Measurements from ENCODE around the gene RGS3.

RGS3 gene

DNA sequence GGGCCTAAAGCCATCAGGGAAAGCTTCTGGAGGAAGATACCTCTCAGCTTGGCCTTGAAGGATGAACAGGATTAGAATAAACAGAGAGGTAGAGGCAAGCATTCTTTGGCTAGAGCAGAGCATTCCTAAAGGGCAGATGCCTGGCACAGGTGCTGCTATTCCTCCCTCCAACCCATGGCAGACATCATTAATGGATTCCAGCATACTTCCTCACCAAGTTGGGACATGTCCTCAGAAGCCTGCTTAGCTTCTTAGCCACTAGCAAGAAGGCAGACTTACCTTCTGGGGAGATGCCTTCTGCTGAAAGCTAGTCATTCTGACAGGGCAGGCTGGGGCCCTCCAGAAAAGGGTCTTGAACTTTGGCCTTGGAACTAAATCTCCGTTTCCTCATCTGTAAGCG lies 122.0 kb downstream of the RGS3 start:
- DNase-seq (ENCODE audit: low spot score) = no peak

DNA sequence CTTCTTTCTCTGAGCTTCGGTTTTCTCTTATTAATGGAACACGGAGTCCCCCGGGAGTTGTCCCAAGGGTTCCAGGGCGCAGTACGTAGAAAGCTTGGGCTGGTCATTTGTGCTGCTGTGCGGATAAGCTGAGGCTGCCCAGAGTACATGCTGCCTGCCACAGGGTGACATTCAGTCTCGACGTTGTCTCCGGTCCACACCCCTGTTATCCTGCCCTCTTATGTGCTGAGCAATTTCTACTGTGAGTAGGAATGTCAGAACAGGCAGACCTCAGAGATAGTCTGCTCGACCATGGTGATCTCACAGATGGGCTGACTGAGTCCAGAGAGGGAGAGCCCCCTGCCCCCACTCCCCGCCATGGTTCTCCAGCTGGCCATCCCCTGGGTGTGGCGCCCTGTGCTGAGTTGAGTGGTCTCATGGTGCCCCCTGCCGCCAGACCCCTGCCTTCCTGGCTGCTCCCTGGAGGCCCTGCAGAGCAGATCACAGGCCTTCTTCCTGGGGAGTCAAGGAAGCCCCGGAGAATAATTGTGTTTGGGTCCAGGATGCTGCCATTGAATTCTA lies 124.0 kb downstream of the RGS3 start:
- DNase-seq (ENCODE audit: low spot score) = no peak

DNA sequence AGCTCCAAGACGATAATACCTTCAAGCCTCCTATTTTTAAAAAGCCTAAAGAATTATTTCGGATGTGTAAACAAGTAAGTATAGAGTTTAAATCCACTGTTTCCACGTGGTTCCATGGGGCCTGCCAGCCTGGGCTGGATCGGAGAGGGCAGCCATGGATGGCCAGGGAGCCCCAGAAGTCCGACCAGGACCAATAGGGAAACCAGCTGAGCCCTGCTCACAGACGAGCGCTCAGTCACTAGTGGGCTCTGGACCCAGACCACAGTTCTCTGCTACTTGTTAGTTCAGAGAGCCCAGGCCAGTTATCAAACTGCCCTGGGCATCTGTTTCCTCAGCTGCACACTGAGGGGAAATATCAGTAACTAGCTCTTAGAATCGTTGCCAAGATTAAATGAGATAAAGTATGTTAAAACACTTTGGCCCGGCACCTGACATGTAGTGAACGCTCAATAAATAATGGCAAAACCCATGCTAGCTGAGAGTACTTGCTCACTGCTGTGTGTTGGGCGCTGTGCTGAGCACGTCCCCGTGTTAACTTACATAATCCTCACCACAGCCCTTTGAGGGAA lies 124.8 kb downstream of the RGS3 start:
- no peak for DNase-seq (ENCODE audit: low spot score)

DNA sequence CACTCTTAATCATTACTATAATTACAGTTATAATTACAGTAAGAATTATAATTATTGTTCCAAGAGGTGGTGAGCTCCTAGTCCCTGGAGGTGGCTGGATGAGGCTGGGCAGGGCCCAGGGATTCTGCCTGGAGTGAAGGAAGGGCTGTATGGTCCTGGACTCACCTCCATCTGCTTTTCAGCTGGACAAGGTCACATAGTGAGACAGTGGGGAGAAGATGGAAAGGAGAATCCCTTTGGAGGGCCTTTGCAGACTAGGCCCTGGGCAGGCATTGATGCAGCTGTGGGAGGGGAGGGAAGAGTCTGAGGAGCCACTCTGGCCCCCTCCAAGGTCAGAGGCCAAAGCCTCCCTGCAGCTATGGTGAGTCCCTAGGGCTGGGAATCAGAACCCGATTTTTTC lies 125.4 kb downstream of the RGS3 start:
- DNase-seq (ENCODE audit: low spot score) = no peak

DNA sequence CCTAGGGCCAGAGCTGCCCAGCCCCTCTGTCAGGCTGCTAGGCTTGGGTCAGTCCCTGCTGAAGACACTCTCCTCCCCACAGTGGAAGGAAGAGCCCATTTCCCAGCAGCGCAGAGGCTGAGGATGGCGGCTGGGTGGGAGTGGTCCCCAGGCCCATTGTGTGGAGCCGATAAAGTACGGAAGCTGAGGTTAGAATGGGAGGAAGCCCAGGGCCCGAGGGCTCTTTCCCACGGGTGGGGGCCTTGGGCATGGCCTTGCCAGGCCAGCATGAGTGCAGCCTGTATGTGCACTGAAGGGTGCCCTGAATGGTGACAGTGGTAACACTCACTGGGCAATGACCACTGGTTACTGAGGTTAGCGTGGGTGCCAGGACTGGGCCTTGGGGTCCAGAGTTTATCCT lies 125.9 kb downstream of the RGS3 start:
- DNase-seq (ENCODE audit: low spot score) = no peak

DNA sequence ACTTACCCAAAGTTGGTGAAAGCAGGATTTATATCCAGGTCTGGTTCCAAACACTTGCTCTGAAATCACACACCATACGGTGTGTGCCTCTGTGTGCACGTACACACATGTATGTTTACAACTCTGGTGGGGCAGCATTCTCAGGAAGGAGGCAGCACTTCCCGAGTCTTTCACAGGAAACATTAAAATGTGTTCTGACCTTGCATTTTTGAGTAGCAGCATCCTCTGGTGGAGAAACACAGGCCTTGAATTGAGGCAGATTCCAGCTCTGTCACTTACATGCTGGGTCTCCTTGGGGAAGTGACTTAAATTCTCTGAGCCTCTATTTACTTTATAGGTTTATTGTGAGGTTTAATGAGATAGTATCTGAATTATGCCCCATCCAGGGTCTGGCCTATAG lies 126.4 kb downstream of the RGS3 start:
- DNase-seq (ENCODE audit: low spot score) = peak; percentile 47

DNA sequence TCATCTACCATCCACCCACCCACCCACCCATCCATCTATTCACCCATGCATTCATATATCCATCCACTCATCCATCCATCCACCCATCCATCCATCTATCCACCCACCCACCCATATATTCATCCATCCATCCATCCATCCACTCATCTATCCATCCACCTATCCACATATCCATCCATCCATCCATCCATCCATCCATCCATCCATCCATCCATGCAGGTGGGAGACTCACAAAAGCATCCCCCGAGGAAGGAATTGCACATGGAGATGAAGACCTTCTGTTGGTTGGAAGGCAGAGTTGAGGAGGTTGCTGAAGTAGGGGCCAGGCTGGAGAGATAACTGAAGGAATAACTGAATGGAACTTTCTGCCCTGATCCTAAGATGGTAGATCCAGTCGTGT lies 126.9 kb downstream of the RGS3 start:
- no peak for DNase-seq (ENCODE audit: low spot score)

DNA sequence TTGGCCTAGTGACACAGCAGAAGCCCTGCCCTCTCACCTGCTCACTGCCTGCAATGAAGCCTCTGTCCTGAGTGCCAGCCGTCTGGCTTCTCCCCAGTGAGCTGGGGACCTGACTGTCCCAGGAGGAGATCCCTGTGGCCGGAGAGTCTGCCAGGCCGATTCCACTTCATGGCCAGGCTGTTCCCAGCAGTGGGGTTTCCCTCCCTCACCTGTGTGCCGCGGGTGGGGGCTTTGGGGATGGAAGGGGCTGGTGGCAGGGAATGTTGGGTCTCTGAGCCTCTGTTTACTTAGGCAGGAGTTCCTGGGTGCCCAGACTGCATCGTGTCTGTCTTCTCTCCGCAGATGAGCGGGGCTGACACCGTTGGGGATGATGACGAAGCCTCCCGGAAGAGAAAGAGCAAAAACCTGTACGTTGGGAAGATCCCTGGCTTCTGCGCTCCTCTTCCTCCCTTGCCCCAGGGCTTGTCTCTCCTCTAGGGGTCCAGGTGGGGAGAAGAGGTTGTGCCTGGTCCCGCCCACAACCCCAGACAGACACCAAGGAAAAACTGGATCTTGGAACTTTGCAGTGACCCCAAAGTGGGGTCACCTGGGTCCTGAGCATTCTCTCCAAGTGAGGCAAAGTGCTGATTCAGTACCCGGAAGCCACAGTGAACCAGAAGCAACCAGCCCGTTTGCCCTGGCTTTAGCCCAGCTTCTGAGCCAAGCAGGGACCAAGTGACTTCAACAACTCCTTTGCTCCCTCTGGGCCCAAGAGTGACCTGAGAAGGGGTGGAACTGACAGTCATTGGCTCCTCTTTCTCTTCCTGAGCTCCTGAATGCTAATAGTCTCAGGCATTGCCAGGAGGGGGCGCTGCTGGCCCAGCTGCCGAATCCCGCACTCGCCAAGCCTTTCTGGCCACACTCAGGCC lies 127.7 kb downstream of the RGS3 start:
- DNase-seq (ENCODE audit: low spot score) = peak; percentile 86

DNA sequence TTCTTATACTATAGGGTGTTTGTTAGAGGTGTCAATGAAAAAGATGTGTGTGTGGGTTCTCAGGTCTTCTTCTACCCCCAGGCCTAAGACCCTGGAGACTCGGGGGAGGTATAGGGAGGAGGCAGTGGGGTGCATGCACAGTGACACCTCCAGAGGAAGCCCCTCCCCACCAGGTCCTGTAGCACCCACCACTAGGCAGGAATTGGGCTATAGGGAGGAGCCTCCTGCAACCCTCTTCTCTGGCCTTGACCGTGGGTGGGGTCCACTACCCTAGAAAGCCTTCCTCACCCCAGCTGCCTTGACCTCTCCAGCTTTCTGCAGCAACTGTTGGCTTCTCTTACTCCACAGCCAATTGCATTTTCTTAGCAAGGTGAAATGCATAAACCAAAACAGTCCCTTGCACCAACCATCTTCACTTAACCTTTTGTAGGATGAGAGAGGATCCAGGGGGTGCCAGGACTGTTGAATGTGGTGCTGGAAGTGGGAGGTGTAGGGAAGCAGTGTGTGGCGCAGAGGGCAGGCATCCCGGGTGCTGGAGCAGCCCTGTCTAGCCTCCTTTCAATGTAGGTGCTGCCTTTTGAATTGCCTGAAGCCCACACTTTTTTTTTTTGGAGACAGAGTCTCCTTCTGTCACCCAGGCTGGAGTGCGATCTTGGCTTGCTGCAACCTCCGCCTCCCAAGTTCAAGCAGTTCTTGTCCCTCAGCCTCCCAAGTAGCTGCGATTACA lies 128.5 kb downstream of the RGS3 start:
- no peak for DNase-seq (ENCODE audit: low spot score)

DNA sequence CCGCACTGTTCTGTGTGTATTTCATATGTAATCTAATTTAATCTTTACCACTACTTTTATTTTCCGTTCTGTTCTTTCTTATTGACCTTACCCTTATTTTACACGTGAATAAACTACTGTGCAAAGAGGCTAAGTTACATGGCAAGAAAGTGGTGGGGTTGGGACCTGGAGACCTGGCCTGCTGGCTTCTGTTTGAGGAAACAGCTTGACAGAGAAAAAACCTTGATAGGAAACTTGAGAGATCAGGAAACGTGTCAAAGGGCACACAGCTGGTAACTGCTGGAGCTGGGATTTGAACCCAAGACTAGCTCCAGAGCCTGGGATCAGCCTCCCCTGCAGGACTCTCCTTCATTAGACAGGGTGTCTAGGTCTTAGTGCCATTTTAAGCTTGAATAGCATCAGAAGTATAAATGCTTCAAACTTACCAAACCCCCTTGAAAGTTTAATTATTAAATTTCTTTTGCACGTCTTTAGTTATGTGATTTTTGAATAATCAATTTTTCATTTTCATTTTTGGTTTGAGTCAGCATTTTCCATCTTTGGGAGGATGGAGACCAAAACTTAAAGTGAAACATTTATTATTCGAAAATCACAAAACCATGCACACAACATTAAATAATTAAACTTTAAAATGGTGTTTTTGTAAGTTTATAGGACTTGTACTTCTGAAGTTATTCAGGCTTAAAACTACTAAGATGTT lies 129.5 kb downstream of the RGS3 start:
- DNase-seq (ENCODE audit: low spot score) = no peak

DNA sequence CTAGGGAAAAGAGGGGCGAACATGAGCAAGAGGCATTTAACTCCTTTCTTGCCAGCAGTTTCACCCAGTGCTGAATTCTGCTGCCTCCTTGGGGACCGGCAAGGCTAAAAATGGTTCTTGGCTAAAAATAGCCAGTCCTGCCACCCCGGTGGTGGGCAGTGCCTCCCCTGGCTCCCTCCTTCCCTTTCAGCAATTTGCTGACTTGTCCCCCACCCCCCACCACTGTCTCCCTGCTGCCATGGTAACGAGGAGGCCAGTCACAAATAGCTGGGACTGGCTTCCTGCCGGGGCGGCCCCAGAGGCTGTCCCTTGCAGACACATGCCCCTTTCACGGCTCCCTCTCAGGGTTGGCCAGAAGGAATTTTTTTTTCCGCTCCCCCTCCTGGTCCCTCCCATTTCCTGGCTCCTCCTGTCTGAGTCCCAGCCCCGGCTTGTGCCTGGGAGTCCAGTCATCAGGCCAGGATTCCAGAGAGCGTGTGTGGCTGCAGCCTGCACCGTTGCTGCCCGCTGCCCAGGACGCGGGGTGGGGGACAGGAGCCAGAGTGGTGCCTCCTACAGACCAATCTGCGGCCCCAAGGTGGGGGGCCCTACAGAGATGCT lies 130.3 kb downstream of the RGS3 start:
- DNase-seq (ENCODE audit: low spot score) = peak; percentile 97

DNA sequence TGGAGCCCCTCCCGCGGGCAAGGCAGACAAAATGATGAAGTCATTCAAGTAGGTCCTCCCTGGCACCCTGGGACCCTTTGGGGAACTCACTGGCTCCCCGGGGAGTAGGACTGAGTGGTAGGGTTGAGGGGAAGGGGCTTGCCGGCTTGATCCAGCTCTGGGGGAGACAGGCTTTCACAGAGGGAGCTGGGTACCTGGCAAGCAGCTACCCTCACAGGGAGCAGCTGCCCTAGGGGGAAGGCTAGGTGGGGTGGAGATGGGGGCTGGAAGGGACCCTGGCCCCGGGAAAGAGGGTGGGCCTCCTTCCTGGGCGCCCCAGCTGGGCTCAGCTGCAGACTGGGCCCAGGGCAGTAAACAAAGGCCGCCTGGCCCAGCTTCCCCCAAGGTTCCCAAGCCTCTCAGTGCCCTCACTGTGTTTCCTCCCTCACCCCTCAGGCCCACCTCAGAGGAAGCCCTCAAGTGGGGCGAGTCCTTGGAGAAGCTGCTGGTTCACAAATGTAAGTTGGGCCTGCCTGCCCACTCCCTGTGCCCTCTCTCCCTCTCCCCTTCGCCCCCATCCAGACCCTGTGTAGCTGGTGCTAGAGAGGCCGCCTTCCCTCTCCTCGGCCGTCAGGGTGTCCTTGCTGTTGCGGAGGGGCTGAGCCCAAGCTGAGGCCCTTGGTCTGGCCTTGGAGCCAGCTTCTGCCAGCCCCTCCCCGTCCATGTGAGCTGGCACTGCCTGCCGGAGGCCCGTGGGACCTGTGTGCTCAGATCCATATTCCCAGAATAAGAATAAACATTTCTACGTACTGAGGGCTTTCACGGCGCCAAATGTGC lies 131.2 kb downstream of the RGS3 start:
- no peak for DNase-seq (ENCODE audit: low spot score)

DNA sequence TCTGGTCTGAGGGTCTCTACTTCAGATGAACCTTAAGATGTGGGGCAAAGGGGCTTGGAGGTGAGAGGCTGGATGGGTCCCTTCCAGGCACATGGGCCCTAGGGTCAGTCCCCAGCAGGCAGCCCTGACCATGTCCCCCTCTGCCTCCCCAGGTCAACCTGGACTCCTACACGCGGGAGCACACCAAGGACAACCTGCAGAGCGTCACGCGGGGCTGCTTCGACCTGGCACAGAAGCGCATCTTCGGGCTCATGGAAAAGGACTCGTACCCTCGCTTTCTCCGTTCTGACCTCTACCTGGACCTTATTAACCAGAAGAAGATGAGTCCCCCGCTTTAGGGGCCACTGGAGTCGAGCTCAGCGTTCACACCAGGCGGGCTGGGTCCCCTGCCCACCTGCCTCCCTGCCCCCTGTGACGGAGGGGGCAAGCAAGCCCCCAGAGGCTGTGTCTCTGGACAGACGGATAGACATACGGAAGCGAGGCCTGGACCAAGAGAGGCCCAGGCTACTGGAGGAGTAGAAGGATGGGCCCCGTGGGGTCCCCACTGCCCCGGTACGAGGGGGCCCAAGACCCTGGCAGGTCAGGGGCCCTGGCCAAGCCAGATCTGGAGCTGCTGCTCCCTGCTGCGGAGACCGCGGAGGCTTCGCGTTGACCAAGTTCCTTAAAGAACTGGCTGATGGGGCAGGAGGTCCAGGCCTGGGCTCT lies 133.2 kb downstream of the RGS3 start:
- DNase-seq (ENCODE audit: low spot score) = no peak

DNA sequence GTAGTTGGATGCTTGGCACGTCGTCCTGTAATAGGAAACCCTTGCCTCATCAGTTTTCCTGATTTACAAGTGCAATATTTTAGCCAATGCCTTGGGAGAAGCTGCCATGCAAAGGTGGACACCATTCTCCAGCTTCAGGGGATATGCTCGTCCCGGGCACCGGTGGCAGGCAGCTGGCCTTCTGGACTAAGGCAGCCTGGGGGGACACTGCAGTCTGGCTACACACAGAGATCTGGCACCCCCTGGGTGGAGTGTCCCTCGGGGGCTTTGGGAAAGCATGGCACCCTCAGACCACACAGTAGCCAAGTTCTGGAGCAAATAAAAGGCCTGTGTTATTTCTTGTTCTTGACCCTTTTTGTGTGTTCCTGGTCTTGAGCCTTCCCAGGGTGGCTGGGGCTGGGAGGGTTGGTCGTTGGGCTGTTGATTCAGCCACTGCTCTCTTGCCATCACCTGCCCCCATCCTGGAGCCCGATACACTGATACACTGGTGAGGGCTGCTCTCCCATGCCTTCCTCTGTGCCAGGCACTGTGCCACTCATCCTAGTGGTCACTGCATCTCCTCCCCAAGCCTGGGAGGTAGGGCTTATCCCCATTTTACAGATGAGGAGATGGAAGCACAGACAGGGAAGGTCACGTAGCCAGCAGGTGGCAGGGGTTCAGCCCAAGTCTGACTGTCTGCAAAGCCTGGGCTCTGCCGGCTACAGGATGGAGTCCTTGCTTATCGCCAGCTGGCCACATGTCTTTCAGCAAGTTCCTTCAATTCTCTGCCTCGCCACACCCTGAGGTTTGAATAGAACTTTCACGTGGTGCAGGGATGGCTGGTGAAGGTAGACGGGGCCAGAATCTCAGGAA lies 134.1 kb downstream of the RGS3 start:
- no peak for DNase-seq (ENCODE audit: low spot score)

DNA sequence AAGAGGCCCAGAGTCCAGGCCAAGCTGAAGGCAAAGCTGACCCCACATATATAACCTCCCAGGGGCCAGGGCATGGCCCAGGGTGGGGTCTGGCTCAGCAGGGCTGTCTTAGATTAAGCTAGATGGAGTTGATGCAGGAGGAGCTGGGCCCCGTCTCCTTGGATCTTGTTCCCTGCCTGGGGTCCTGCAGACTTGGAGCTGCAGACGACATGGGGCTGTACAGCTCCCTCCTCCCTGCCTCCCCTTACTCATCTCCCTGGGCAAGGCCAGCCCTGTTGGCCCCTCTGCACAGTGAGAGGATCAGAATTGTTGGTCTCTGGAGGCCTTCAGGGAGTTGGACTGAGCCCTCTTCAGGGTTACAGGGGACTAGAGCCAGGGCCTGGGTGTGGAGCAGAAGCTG lies 134.9 kb downstream of the RGS3 start:
- no peak for DNase-seq (ENCODE audit: low spot score)

DNA sequence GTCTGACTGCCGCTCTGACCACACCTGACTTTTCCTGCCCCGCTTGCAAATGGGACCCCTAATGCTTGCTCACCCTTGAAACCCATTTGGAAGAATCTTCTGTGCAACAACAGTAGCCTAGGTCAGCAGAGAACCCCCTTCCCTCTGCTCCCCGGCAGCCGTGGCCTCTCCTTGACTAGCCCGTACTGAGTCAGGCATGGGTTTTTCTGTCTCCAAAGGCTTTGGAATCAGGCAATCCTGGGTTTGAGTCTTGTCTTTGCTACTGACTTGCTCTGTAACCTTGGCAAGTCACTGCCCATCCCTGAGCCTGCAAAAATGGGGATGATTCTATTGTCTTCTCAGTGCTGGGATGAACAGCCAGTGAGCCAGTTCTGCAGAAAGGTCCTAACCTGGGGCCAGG lies 135.4 kb downstream of the RGS3 start:
- DNase-seq (ENCODE audit: low spot score) = no peak

DNA sequence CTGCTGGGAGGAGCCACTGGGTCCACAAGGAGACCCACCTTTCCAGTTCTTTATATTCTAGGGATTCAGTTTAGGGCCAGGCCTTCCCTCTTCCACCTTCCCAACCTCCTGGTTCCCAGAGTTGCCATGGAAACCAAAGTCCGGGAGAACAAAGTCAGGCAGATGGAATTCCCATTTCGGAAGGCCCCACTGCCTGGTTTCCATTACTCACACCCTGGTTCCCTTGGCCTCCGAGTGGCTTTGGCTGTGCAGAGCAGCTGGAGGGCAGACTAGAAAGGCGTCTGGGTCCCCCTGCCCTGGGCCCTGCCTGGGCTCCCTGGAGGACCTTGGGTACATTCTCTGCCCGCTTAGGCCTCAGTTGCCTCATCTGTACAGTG lies 136.1 kb downstream of the RGS3 start:
- DNase-seq (ENCODE audit: low spot score) = peak; percentile 76

DNA sequence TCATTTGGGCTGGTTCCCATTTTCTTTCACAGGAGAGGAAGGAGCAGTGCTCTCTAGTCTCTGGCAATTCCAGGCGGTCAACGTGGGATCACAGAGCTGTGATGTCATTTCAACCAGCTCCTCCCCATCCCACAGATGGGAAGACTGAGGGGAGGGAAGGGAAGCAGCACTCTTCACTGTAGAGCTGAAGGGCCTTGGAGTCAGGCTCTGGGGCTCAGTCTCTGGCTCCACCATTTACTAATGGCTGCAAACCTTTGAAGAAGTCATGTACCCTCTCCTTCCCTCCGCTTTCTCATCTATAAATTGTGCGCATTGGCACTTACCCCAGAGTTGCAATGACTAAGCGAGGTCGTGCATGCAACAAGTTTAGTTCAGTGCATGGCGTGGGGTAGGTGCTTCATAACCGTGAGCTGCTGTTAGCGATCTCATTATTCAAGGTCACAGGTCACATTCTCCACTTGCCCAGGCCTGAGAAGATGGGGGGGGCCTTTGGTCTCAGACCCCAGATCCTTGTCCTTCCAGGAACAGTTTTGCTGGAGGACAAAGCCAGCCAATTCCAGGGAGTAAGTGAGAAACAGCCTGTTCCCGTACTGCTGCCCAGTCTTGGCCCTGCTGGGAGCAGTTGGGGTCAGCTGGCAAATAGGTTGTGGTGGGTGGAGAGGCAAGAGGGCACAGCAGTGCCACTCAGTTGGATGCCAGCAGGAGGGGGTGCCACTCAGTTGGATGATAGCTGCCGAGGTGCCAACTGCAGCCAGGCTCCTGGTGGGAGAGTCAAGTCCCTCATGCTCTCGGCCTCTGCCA lies 136.7 kb downstream of the RGS3 start:
- DNase-seq (ENCODE audit: low spot score) = no peak

Measured in GM03348 (cell line).